HuH-7.5 (cell line): ENCODE measurements around the gene CFAP107.
"Not testable (repeated sequence)": the region's sequence is repeated elsewhere in the genome, so short reads cannot be mapped to it uniquely, and the experiment has no call there.

Source experiments
- DNase-seq: peaks from one replicate; pipeline ENCODE4 v3.0.0; 2011; ENCODE audit warnings: low spot score

The CFAP107 gene

DNA sequence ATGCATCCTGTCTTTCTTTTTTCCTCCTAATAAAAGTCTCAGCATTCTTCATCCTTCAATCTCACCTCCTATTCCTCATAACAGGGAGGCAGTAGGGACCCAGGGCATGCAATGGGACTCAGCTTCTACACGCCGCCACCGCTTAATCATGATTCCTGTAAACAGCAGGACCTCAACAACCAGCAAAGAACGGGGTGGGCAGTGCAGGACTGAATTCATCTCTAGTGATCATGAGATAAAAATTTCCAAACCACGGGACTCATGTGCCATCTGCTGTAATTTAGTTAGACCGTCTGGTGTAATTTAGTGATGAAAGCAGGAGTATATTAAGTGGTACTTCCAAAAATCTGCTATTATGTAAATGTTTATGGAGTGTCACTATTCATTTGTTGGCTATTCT is 32.9 kb downstream of the CFAP107 start:
- DNase-seq: no peak

DNA sequence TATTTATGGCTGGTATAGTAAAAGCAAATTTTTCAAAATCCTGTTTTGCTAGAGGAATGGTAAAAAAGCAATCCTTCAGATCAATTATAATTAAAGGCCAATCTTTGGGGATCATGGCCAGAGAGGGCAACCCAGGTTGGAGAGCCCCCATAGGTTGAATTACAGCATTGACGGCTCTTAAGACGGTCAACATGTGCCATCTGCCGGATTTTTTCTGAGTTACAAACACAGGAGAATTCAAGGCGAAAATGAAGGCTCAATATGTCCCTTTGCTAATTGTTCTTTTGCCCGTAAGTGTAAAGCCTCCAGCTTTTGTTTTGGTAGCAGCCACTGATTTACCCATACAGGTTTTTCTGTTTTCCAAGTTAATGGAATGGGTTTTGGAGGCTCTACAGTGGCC is 35.5 kb downstream of the CFAP107 start:
- not testable (repeated sequence) for DNase-seq

DNA sequence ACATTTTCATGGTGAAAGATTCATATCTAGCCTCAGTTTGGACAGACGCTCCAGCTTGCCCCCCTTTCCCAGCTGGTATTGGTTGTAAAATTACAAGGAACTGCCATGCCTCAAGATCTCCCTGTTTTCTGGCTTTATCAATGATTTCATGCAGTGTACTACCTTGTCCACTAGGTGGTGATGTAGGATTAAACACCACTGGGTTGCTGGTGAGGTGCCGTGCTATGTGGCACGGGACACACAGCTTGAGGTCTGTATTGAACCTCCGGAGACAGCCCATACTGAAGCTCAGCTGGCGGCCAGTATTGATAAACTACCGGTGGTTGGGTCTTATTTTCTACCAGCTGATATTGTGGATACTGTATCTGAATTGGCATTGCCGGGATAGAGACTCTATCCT is 37.8 kb downstream of the CFAP107 start:
- not testable (repeated sequence) for DNase-seq

DNA sequence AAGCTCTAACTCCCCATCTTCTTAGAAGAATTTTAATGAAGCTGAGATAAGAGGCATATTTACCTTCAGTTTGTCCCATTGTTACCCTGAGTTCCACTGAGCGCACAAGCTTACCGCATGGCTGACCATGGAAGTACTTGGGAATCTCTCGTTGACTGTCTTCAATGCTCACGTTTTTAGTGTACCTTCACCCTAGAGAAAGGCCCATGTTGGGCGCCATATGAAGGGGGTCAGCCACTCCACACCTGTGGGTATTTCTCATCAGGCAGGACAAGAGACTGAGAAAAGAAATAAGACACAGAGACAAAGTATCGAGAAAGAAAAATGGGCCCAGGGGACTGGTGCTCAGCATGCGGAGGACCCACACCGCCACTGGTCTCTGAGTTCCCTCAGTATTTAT is 38.7 kb downstream of the CFAP107 start:
- not testable (repeated sequence) for DNase-seq

- not testable (repeated sequence) for DNase-seq
These were observed 45.1 kb downstream of the CFAP107 start, which contains the start of gene PRAMEF1 for GRCh38 chr1:12791097-12791496. PRAMEF1 (plus strand) TSS chr1:12791397; CDS start chr1:12793228, 1,831 bp downstream.

DNA sequence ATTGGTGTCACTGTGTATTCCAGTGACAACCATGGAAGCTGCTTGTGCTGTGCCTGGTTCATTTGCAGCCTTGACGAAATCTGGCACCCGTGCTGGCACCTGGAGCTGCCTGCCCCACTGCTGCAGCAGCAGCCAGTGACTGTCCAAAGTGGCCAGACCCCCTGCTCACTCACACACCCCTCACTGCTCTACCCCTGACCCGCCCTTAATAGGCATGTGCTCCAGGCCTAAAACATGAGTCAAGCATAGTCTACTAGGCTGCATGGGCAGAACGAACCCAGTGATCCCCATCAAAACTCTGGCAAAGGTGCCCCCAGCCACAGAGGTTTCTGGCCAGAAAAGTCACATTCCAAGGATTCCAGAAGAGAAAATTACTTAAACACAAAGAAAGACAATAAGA is 52.9 kb downstream of the CFAP107 start:
- no peak for DNase-seq

- no peak for DNase-seq
These were observed 53.7 kb downstream of the CFAP107 start for GRCh38 chr1:12799730-12800129.

GRCh38 chr1:12809933-12810332 is 63.9 kb downstream of the CFAP107 start:
- DNase-seq: no peak

- no peak for DNase-seq
These were observed 64.8 kb downstream of the CFAP107 start for GRCh38 chr1:12810691-12811408.

DNA sequence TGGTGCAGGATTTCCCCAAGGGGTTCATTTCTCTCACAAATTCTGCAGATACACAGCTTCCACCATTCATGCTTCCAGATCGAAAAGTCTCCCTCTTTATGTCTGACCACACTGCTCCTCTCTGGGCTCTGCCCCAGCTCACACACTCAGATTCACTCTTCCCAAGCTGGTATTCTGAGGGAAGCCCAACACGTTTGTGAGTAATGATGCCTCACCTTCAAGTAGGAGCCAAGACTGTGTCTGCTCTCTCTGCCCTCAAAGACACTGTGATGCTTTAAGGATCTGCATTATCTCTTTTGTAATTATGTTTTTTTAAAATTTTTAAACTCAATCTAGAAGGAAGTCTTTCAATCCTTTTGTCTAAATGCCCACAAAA is 65.4 kb downstream of the CFAP107 start:
- no peak for DNase-seq
